ENCODE data around the gene CCDC195.
"Not testable (repeated sequence)": the region's sequence is repeated elsewhere in the genome, so short reads cannot be mapped to it uniquely, and the experiment has no call there.

The CCDC195 gene

DNA sequence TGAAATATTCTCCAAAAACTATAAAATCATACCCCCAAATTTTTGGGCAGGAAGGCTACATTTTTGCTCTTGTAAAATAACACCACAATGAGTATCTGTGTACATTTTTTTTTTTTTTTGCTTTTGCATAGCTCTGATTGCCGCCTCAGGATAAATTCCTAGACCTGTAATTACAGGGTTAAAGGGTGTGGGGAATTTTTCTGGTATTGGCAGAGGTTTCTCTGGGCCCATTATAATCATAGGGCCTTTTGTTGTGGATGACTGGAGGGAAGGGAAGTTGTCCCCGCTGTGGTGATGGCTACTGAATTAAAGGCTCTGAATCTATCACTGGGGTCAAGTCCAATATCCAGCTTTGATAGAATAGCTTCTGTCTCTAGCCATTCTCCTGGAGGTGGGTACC, 26.6 kb downstream of the CCDC195 start:
- no peak for DNase-seq

DNA sequence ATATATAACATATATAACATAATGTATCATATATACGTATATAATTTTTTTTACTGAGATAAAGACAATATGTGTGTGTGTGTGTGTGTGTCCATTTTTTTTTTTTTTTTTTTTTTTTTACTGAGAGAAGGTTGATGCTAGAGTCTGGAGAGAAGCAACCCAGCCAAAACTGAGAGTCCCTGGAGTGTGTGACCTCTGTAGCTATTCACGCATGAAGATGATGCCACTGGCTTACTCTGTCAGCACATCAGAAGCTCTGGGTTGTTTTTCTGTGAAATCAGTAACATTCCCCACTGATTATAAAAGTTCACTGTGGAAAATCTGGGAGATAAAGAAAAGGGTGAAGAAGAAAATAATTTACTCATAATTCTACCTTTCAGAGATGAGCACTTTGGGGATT, 27.2 kb downstream of the CCDC195 start:
- DNase-seq: no peak

DNA sequence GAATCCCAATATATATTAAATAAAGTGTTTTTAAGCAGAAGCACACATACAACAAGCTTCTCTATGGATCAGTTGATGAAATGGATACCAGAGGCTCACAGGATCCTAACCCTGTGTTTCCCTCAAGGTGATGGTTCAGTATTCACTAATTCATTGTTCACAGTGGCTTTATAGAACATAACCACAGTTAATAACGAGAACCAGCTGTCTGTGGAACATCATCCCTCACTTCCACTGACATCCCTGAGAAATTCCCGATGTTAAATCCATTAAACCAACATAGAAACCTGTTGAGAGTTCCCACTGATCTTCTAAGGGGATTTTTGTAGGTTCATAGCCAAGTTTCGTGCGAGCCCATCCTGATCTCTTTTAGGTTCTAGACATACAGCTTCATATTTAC, 29.0 kb downstream of the CCDC195 start:
- no peak for DNase-seq

DNA sequence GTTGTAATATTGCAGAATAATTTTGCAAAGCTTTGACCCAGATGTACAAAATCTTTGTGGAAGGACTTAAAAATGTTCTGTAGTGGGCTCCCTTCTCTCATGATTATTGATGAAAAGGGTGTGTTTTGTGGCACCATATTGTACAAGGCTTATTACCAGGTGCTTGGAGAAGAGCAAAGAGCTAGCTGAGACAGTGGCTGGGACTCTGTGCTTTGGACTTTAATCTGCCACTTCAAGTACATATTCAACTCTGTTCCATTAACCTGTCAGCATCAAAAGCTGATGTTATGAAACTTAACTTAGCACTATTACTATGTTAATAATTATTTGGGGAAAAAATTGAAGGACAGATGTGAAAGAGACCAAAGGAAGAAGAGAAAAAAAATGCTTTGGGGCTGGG, 31.0 kb downstream of the CCDC195 start:
- no peak for DNase-seq

DNA sequence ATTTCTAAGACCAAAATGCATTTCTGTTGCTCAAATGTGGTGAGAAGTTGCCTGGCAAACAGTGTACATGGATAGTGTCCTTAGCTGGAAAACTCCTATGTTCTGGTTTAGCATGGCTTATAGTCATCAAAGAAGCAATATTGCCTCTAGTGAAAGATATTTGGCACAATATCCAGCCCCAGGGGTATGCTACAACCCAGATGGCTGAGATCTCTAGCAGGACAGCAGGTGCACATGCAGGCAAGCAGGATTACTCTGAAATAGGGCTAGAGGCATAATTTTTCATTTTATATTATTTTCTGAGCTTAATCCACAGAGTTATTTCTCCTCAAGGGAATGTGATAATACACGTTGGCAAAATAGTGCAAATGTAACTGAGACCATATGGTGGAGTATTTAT, 34.0 kb downstream of the CCDC195 start:
- DNase-seq: no peak

DNA sequence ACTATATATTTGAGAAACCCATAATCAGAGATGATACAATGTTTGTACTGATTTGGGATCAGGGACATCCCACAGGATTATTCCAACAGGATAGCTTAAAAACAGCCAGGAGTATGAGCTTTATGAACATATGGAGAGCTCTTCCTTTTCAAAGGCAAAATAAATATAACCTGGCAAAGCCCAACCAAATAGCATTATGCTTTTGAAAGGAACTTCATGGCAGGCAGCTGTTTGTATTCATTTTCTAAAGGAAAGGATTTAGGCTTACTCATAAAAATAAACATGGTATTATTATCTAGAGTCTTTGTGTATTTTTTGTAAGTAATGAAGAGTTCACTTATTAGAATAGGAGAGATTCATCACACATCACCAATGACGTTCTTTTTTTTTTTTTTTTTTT, 44.4 kb downstream of the CCDC195 start:
- no peak for DNase-seq

DNA sequence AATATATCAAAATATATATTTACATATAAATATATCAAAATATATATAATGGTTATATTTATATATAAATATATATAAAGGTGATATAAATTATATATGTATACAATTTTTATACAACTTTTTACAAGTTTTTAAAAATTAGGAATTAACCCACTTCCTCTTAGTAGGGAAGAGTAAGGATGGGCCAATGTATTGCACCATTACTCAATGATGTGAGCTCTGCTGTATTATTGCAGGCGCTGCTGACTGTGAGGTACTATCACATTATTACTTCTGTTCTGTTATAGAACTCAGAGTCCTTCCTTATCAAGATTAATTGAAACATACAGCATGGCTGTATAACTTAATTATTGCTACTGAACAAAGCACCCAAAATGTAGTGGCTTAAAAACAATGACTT, 46.0 kb downstream of the CCDC195 start:
- no peak for DNase-seq

DNA sequence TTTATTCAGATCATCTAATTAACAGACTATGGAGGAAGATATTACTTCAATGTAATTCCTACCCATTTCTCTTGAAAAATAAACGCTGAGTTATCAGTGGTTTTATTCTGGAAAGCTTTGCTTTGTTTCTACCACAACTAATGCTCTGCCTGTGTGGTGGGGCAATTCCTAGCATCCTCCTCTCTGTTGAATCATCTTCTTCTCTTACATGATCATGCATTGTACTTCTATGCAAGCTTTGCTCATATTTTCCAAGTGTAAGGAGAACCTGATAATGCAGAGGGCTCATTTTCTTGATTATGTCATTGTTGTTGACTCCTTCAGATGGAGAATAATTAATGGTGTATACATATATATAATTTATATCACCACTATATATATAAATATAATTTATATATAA, 46.7 kb downstream of the CCDC195 start:
- DNase-seq: no peak

DNA sequence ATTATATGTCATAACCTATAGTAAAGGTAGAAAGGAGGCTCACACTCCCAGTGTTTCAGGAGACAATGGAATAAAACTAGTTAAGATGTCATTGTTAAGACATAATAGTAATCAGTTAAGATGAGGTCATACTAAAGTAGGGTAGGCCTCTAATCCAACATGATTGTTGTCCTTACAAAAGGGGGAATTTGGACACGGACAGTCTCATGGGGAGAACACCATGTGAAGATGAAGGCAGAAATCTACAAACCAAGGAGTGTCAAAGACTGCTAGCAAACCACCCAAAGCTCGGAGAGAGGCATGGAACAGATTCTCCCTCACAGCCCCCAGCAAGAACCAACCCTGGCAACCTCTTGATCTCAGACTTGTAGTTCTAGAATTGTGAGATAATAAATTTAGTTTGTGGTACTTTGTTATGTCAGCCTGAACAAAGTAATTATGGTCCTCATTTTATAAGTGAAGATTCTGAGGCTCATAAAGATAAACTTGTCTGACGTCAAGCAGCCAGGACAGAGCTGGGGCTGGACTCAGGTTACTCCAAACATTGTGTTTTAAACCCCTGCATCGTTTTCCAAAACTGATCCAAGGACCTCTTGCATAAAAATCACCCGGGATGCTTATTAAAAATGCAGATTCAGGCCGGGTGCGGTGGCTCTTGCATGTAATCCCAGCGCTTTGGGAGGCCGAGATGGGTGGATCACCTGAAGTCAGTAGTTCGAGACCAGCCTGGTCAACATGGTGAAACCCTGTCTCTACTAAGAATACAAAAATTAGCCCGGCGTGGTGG, 47.8 kb downstream of the CCDC195 start:
- no peak for DNase-seq

DNA sequence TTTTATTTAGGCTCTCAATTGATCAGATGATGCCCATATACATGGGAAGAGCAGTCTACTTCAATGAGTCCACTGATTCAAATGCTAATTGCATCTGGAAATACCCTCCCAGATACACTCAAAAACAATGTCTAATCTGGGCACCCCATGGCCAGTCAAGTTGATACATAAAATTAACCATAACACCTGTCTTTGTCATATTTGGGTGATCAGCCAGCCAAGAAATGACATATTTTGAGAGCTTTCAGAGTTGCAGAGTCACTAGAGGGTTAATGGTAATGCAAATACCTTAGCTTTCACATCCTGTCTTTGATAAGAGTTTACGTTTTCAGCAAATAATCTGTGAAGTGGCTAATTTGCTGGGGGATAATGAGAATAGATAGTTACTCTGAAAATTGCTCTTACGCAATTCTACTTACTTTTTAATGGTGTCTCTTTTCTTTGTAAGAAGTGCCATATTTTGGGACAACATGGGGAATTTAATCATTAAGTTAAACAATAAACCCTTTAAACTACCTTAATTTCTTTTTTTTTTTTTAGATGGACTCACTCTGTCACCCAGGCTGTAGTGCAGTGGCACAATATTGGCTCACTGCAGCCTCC, 49.1 kb downstream of the CCDC195 start:
- DNase-seq: no peak

DNA sequence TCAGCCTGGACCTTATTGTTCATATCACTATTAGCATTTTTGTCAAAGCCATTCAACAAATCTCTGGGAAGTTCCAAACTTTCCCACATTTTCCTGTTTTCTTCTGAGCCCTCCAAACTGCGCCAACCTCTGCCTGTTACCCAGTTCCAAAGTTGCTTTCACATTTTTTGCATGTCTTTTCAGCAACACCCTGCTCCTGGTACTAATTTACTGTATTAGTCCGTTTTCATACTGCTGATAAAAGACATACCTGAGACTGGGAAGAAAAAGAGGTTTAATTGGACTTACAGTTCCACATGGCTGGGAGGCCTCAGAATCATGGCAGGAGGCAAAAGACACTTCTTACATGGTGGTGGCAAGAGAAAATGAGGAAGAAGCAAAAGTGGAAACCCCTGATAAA, 52.8 kb downstream of the CCDC195 start:
- not testable (repeated sequence) for DNase-seq

DNA sequence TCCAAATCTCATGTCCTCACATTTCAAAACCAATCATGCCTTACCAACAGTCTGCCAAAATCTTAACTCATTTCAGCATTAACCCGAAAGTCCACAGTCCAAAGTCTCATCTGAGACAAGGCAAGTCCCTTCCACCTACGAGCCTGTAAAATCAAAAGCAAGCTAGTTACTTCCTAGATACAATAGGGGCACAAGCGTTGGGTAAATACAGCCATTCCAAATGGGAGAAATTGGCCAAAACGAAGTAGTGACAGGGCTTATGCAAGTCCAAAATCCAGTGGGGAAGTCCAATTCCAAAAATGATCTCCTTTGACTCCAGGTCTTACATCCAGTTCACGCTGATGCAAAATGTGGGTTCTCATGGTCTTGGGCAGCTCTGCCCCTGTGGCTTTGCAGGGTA, 54.5 kb downstream of the CCDC195 start:
- DNase-seq: not testable (repeated sequence)

DNA sequence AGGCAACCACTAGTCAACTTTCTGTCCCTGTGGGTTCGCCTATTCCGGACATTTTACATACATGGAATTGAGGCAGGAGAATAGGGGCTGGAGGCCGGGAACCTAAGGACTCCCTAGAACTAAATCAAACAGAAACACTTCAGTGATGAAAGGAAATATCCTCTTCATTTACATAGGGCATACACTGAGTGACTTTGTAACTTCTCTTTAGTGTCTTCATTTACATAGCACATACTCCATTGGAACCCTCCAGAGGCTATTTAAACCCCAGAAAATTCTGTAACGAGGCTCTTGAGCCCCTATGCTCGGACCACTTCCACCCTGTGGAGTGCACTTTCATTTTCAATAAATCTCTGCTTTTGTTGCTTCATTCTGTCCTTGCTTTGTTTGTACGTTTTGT, 56.5 kb downstream of the CCDC195 start:
- DNase-seq: no peak

DNA sequence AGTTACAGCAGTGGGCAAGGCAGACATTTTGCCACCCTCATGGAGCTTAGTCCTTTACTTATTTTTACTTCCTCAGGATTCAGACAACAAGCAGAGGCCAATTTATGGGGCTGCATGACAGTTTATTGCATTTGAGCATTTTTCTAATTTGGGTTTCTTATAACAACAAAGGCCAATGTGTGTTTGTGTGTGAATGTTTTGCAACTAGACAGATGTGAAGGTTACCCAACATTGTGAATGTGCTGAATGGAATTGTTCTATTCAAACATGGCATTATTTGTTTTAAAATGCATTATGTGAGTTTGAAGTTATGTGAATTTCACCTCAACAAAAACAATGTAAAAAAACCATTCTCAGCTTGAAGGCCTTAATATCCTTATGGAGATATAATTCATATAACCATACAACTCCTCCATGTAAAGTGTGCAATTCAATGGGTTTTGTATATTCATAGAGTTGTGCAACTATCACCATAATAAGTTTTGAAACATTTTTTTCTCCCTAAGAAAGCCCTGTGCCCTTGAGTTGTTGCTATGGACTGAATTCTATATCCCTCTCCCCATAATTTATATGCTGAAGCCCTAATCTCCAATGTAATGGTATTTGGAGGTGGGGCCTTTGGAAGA, 57.3 kb downstream of the CCDC195 start:
- DNase-seq: no peak

DNA sequence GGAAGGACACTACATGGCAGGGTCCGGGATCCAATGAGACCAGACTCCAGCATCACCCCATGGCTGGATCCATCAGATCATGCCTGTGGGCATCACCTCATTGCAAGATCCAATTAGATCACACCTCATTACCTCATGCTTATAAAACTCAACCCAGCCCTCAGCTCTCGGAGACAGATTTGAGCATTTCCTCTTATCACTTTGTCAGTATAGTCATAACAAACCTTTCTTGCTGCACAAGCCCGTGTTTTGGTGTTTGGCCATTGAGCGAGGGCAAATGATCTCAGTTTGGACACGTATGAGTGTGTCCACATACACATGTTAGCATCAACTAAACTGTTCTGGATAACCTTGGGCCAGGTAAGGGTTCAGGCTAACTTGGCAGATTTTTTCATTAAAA, 58.8 kb downstream of the CCDC195 start:
- no peak for DNase-seq

DNA sequence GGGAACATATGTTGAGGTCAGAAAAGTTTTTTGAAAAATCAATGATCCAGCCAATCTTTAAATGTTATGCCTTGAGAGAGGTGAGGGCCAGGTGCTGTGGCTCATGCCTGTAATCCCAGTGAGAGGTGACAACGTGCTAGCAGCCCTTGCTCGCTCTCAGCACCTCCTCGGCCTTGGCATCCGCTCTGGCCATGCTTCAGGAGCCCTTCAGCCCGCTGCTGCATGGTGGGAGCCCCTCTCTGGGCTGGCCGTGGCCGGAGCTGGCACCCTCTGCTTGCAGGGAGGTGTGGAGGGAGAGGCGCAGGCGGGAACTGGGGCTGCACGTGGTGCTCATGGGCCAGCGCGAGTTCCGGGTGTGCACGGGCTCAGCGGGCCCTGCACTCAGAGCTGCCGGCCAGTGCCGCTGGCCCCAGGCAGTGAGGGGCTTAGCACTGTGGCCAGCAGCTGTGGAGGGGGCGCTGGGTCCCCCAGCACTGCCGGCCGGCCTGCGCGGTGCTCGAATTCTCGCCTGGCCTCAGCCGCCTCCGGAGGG, 61.1 kb downstream of the CCDC195 start:
- DNase-seq: no peak

All from T1000 (cell line).